K562 (cell line): Measurements from ENCODE around the gene SPTBN2. TPM values are rescaled to one million over a fixed set of nuclear protein-coding genes. Genes with fewer than 3 reads are reported as not detected.
A peak's percentile ranks its signal among the peaks of the same experiment; 100 is the strongest.

Source experiments
- ARID2 ChIP-seq: fragments of 450-650 bp; IDR thresholded peaks from 2 replicates; pipeline ENCODE4 v1.6.1; 2017; ENCODE audit warnings: antibody characterized with exemption, mild to moderate bottlenecking
- CBFA2T3 ChIP-seq: fragments of 450-650 bp; IDR thresholded peaks from 2 replicates; pipeline ENCODE4 v1.6.1; 2017
- CBFB ChIP-seq: sonication (generic); formaldehyde crosslinking; IDR thresholded peaks from 2 replicates; pipeline ENCODE4 v1.4.0; 2020; ENCODE audit warnings: mild to moderate bottlenecking, missing genetic modification reagents
- CBX1 ChIP-seq: sonication (generic); IDR thresholded peaks from 2 replicates; pipeline ENCODE4 v1.6.1; 2016; ENCODE audit warnings: antibody characterized with exemption, low read depth, mild to moderate bottlenecking
- CHD1 ChIP-seq: fragments of 200-600 bp; sonication (generic); IDR thresholded peaks from one replicate; pipeline ENCODE4 v1.6.1; 2012; ENCODE audit warnings: mild to moderate bottlenecking, moderate library complexity, low read length, inconsistent platforms
- EWSR1 ChIP-seq: fragments of 450-650 bp; IDR thresholded peaks from 2 replicates; pipeline ENCODE4 v1.6.1; 2018; ENCODE audit warnings: borderline replicate concordance, mild to moderate bottlenecking, low read depth, moderate library complexity; ENCODE audit not compliant: partially characterized antibody
- FOXM1 ChIP-seq, 2 experiments: fragments of 450-650 bp in 1 of 2; sonication (generic) in 1 of 2; formaldehyde crosslinking in 1 of 2; IDR thresholded peaks; 2 replicates each; pipeline versions ENCODE4 v1.6.1 to v1.9.0; 2017 to 2022; ENCODE audit warnings: low read depth in 2 of 2, mild to moderate bottlenecking in 2 of 2, missing genetic modification reagents in 1 of 2, moderate library complexity in 1 of 2
- FUS ChIP-seq: fragments of 200-400 bp; formaldehyde crosslinking; optimal IDR thresholded peaks from 2 replicates; pipeline ENCODE3; 2017; ENCODE audit warnings: low read depth, low read length
- HDAC6 ChIP-seq: IDR thresholded peaks from 2 replicates; pipeline ENCODE4 v1.6.1; 2012; ENCODE audit warnings: low read depth, mild to moderate bottlenecking, control low read depth, inconsistent platforms, low read length, moderate library complexity
- MAZ ChIP-seq, 2 experiments: fragments of 450-650 bp in 1 of 2; sonication (generic) in 1 of 2; formaldehyde crosslinking; IDR thresholded peaks in 1 of 2; conservative IDR thresholded peaks in 1 of 2; 2 replicates each; pipeline versions ENCODE4 v1.4.0 to v1.5.0; 2020; ENCODE audit warnings: mild to moderate bottlenecking in 1 of 2, missing genetic modification reagents in 1 of 2
- NEUROD1 ChIP-seq: fragments of 150-350 bp; IDR thresholded peaks from 2 replicates; pipeline ENCODE4 v1.6.1; 2014; ENCODE audit warnings: borderline replicate concordance, low read length, low read depth; ENCODE audit not compliant: partially characterized antibody
- NUFIP1 ChIP-seq: fragments of 450-650 bp; IDR thresholded peaks from 2 replicates; pipeline ENCODE4 v1.6.1; 2018; ENCODE audit not compliant: partially characterized antibody
- RAD51 ChIP-seq: fragments of 450-650 bp; IDR thresholded peaks from 2 replicates; pipeline ENCODE4 v1.7.1; 2016; ENCODE audit warnings: low read depth, mild to moderate bottlenecking, borderline replicate concordance
- SMAD4 ChIP-seq: fragments of 250-450 bp; sonication (Bioruptor Pico); conservative IDR thresholded peaks from 2 replicates; pipeline ENCODE4 v1.8.0; 2021; ENCODE audit warnings: inconsistent platforms, mild to moderate bottlenecking, moderate library complexity
- TEAD2 ChIP-seq: fragments of 450-650 bp; IDR thresholded peaks from 2 replicates; pipeline ENCODE4 v1.6.1; 2016; ENCODE audit warnings: missing genetic modification characterization, control low read depth, missing compliant biosample characterization
- ZFPM2 ChIP-seq: fragments of 250-450 bp; sonication (Bioruptor Pico); IDR thresholded peaks from 2 replicates; pipeline ENCODE4 v1.5.1; 2022; ENCODE audit warnings: mild to moderate bottlenecking
- ZNF134 ChIP-seq: fragments of 250-450 bp; sonication (Bioruptor Pico); conservative IDR thresholded peaks from 2 replicates; pipeline ENCODE4 v1.4.0; 2020
- ZNF140 ChIP-seq: fragments of 250-450 bp; sonication (Bioruptor Pico); IDR thresholded peaks from 2 replicates; pipeline ENCODE4 v1.8.0; 2021; ENCODE audit warnings: moderate library complexity, mild to moderate bottlenecking, inconsistent platforms
- ZNF143 ChIP-seq: sonication (generic); formaldehyde crosslinking; IDR thresholded peaks from 2 replicates; pipeline ENCODE4 v1.9.0; 2022; ENCODE audit warnings: mild to moderate bottlenecking, missing genetic modification reagents
- ZNF561 ChIP-seq: fragments of 450-650 bp; formaldehyde crosslinking; conservative IDR thresholded peaks from 2 replicates; pipeline ENCODE4 v1.4.0; 2020; ENCODE audit warnings: mild to moderate bottlenecking, moderate library complexity
- ZNF57 ChIP-seq: fragments of 450-650 bp; formaldehyde crosslinking; IDR thresholded peaks from 2 replicates; pipeline ENCODE4 v1.4.0; 2020; ENCODE audit warnings: mild to moderate bottlenecking, moderate library complexity
- ZZZ3 ChIP-seq: fragments of 450-650 bp; IDR thresholded peaks from 2 replicates; pipeline ENCODE4 v1.6.1; 2016; ENCODE audit warnings: antibody characterized with exemption, mild to moderate bottlenecking, moderate library complexity
- polyA plus RNA-seq, 8 experiments: library from polyadenylated mRNA; depleted of rRNA in 4 of 8; stranded (reverse) in 5 of 8; unstranded in 3 of 8; fragments of >200 nt; fragmentation: Nextera tagmentation in 2 of 8; fragmentation: Illumina TruSeq in 1 of 8; extraction: Ambion mirVana in 2 of 8; extraction: Trizol in 1 of 8; gene quantifications; 2 replicates each; pipeline versions ENCODE4 v1.2.1 to v1.2.3, GENCODE V29; 2011 to 2014; ENCODE audit warnings: inconsistent platforms in 1 of 8, missing spikeins in 1 of 8
- total RNA-seq, 7 experiments: library from RNA; depleted of rRNA in 6 of 7; stranded (reverse); fragments of >200 nt in 6 of 7; fragmentation: Illumina TruSeq in 2 of 7; extraction: Trizol in 2 of 7; gene quantifications; 2 replicates each; pipeline versions ENCODE4 v1.2.1 to v1.2.3, GENCODE V29; 2011 to 2021; ENCODE audit warnings: low replicate concordance in 1 of 7
- TF ChIP-seq, protein P1 (sequence below): fragments of 450-650 bp; formaldehyde crosslinking; IDR thresholded peaks from 2 replicates; pipeline ENCODE4 v1.4.0; 2020; ENCODE audit warnings: mild to moderate bottlenecking, moderate library complexity
- TF ChIP-seq, protein P2 (sequence below): sonication (generic); formaldehyde crosslinking; IDR thresholded peaks from 2 replicates; pipeline ENCODE4 v1.8.1; 2023; ENCODE audit warnings: mild to moderate bottlenecking, missing genetic modification reagents, moderate library complexity
- TF ChIP-seq, protein P3 (sequence below): sonication (generic); IDR thresholded peaks from 2 replicates; pipeline ENCODE4 v1.6.1; 2016
- TF ChIP-seq, protein P4 (sequence below): sonication (generic); formaldehyde crosslinking; IDR thresholded peaks from 2 replicates; pipeline ENCODE4 v1.8.0; 2022; ENCODE audit warnings: missing genetic modification reagents, mild to moderate bottlenecking, moderate library complexity, borderline replicate concordance

The SPTBN2 gene
- total and polyA plus RNA-seq, 9 of the 15 experiments (the other 6 are each of a cell fraction or from before 2014, with no cell fraction given): 0.38 to 56.5 (median 19.7) TPM

DNA sequence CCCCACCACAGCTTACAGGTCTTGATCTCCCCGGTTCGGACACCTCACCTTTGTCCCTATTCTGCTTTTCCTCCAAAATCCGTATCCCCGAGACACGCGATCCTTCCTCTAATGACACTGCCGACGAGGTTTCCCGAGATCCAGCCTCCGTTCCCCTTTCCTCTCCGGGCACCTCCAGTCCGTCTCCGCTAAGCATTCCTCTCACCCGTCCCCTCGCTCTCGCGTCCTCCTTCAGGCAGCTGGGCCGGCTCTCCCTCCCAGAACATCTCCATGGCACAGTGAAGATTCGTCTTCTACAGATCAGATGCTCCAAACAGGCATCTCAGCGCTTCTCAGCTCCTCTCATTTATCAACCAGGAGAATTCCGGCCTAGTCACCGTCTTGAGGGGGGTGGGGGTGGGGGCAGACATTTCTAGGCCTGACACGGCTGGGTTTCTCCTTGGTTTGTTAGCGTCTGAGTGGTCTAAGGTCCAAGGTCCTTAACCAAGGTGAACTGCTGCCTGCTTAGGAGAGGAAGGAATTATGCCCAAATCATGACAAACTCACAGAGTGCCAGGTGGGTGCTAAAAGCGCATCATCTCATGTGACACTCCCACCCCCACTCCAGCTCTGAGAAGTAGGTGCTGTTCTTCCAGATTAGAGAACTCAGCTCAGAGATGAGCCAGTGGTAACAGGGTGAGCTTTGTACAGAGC lies at the start of gene SPTBN2 (continued):
- TF ChIP-seq, protein P1, sequence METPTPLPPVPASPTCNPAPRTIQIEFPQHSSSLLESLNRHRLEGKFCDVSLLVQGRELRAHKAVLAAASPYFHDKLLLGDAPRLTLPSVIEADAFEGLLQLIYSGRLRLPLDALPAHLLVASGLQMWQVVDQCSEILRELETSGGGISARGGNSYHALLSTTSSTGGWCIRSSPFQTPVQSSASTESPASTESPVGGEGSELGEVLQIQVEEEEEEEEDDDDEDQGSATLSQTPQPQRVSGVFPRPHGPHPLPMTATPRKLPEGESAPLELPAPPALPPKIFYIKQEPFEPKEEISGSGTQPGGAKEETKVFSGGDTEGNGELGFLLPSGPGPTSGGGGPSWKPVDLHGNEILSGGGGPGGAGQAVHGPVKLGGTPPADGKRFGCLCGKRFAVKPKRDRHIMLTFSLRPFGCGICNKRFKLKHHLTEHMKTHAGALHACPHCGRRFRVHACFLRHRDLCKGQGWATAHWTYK (CRISPR knock-in tag): no peak
- TF ChIP-seq ZNF140 (CRISPR knock-in tag) (no peak), MAZ (CRISPR knock-in tag; conservative IDR thresholded peaks at IDR 0.05 in 1 of 2, IDR thresholded peaks at IDR 0.05 in 1 of 2) (no peak), ZZZ3 (no peak), ZNF57 (no peak), NEUROD1 (no peak), HDAC6 (no peak), SMAD4 (CRISPR knock-in tag) (no peak), CHD1 (no peak), ZNF143 (CRISPR knock-in tag) (no peak), NUFIP1 (no peak), CBX1 (no peak), RAD51 (0 out of 2 replicates have a peak, but pooled peaks have one; percentile 25), CBFA2T3 (peak; percentile 78), FOXM1 (IDR thresholded peaks at IDR 0.05; ENCODE audit: low read depth) (peak; percentile 39; the same call in 1 of the 2 replicates), FOXM1 (CRISPR knock-in tag; IDR thresholded peaks at IDR 0.05; ENCODE audit: low read depth) (no peak), ZFPM2 (CRISPR knock-in tag) (no peak), TEAD2 (tag) (no peak), CBFB (no peak), ZNF134 (CRISPR knock-in tag) (no peak), ZNF561 (CRISPR knock-in tag) (no peak), FUS (no peak), EWSR1 (no peak), ARID2 (no peak)
- TF ChIP-seq, protein P2, sequence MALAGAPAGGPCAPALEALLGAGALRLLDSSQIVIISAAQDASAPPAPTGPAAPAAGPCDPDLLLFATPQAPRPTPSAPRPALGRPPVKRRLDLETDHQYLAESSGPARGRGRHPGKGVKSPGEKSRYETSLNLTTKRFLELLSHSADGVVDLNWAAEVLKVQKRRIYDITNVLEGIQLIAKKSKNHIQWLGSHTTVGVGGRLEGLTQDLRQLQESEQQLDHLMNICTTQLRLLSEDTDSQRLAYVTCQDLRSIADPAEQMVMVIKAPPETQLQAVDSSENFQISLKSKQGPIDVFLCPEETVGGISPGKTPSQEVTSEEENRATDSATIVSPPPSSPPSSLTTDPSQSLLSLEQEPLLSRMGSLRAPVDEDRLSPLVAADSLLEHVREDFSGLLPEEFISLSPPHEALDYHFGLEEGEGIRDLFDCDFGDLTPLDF (CRISPR knock-in tag): no peak
- TF ChIP-seq, protein P3, sequence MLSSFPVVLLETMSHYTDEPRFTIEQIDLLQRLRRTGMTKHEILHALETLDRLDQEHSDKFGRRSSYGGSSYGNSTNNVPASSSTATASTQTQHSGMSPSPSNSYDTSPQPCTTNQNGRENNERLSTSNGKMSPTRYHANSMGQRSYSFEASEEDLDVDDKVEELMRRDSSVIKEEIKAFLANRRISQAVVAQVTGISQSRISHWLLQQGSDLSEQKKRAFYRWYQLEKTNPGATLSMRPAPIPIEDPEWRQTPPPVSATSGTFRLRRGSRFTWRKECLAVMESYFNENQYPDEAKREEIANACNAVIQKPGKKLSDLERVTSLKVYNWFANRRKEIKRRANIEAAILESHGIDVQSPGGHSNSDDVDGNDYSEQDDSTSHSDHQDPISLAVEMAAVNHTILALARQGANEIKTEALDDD: 0 out of 2 replicates have a peak, but pooled peaks have one; percentile 76
- TF ChIP-seq, protein P4, sequence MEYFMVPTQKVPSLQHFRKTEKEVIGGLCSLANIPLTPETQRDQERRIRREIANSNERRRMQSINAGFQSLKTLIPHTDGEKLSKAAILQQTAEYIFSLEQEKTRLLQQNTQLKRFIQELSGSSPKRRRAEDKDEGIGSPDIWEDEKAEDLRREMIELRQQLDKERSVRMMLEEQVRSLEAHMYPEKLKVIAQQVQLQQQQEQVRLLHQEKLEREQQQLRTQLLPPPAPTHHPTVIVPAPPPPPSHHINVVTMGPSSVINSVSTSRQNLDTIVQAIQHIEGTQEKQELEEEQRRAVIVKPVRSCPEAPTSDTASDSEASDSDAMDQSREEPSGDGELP: no peak; the same call in 1 of the 2 replicates
